Parathyroid adenoma (tissue), 2 donors: Measurements from ENCODE around the gene TK1.

Experiments used
- H2AFZ ChIP-seq: fragments of 300-600 bp; sonication (generic); one replicate; pipeline ENCODE4 v1.7.0; 2017; ENCODE audit warnings: antibody characterized with exemption, mild to moderate bottlenecking
- H3K27ac ChIP-seq: fragments of 300-600 bp; sonication (generic); one replicate; pipeline ENCODE4 v1.7.0; 2017
- H3K27me3 ChIP-seq: fragments of 300-600 bp; sonication (generic); one replicate; pipeline ENCODE4 v1.7.0; 2017; ENCODE audit warnings: low read length; ENCODE audit not compliant: control insufficient read depth, insufficient read depth
- H3K36me3 ChIP-seq: fragments of 300-600 bp; sonication (generic); one replicate; pipeline ENCODE4 v1.7.0; 2017; ENCODE audit warnings: low read length; ENCODE audit not compliant: control insufficient read depth, insufficient read depth
- H3K4me1 ChIP-seq: fragments of 300-600 bp; sonication (generic); one replicate; pipeline ENCODE4 v1.7.0; 2017; ENCODE audit warnings: control low read depth
- H3K4me2 ChIP-seq: fragments of 300-600 bp; sonication (generic); one replicate; pipeline ENCODE4 v1.7.0; 2017; ENCODE audit warnings: low read length
- H3K4me3 ChIP-seq: fragments of 300-600 bp; sonication (generic); one replicate; pipeline ENCODE4 v1.7.0; 2017; ENCODE audit warnings: low read depth, low read length
- H3K79me2 ChIP-seq: fragments of 300-600 bp; sonication (generic); one replicate; pipeline ENCODE4 v1.7.0; 2017; ENCODE audit warnings: control low read depth
- H3K9ac ChIP-seq: fragments of 300-600 bp; sonication (generic); one replicate; pipeline ENCODE4 v1.7.0; 2017; ENCODE audit warnings: mild to moderate bottlenecking
- H3K9me3 ChIP-seq: fragments of 300-600 bp; sonication (generic); one replicate; pipeline ENCODE4 v1.7.0; 2017; ENCODE audit warnings: low read length; ENCODE audit not compliant: control insufficient read depth
- TF ChIP-seq, protein P1 (sequence below): fragments of 300-600 bp; sonication (generic); IDR thresholded peaks from one replicate; pipeline ENCODE4 v1.7.0; 2017; ENCODE audit warnings: antibody characterized with exemption, mild to moderate bottlenecking
- donor health status: primary hyperparathyroidism.

The TK1 gene

DNA sequence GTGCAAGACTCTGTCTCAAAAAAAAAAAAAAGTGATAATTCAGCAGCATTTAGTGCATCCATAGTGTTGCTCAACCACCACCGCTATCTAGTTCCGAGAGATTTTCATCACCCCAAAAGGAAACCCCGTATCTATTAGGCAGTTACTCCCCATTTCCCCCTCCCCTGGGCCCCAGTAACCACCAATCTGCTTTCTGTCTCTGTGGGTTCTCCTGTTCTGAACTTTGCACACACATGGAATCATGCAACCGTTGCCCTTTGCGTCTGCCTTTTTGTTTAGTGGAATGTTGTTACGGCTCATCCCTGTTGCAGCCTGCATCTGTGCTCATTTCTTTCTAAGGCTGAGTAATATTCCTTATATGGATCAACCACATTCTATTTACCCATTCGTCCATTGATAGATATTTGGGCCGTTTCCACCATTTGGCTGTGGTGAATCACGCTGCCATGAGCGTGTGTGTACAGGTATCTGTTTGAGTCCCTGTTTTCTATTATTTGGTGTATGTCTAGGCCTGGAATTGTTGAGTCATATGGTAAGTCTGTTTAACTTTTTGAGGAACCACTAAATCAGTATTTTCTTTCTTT, 27.2 kb downstream of the TK1 start:
- Histone ChIP-seq H3K4me3 (no peak overlapping the region), H3K79me2 (no peaks in the 10 kb centered on the region), H2AFZ (no peak overlapping the region), H3K4me2 (no peak overlapping the region), H3K9me3 (no peaks in the 10 kb centered on the region), H3K36me3 (no peaks in the 10 kb centered on the region), H3K27me3 (no peaks in the 10 kb centered on the region), H3K4me1 (no peaks in the 10 kb centered on the region), H3K9ac (no peak overlapping the region), H3K27ac (no peak overlapping the region)
- TF ChIP-seq, protein P1, sequence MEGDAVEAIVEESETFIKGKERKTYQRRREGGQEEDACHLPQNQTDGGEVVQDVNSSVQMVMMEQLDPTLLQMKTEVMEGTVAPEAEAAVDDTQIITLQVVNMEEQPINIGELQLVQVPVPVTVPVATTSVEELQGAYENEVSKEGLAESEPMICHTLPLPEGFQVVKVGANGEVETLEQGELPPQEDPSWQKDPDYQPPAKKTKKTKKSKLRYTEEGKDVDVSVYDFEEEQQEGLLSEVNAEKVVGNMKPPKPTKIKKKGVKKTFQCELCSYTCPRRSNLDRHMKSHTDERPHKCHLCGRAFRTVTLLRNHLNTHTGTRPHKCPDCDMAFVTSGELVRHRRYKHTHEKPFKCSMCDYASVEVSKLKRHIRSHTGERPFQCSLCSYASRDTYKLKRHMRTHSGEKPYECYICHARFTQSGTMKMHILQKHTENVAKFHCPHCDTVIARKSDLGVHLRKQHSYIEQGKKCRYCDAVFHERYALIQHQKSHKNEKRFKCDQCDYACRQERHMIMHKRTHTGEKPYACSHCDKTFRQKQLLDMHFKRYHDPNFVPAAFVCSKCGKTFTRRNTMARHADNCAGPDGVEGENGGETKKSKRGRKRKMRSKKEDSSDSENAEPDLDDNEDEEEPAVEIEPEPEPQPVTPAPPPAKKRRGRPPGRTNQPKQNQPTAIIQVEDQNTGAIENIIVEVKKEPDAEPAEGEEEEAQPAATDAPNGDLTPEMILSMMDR: no peak

- H3K9ac ChIP-seq: no peak overlapping the region
- TF ChIP-seq, protein P1: no peak
- no peaks in the 10 kb centered on the region for H3K9me3 ChIP-seq
- H3K36me3 ChIP-seq: no peaks in the 10 kb centered on the region
- H3K4me3 ChIP-seq: no peak overlapping the region
- H3K27ac ChIP-seq: no peak overlapping the region
- H3K79me2 ChIP-seq: no peaks in the 10 kb centered on the region
- no peaks in the 10 kb centered on the region for H3K27me3 ChIP-seq
- H3K4me1 ChIP-seq: no peaks in the 10 kb centered on the region
- H3K4me2 ChIP-seq: no peak overlapping the region
- no peak overlapping the region for H2AFZ ChIP-seq
Observed at GRCh38 chr17:78154903-78155811, 31.7 kb downstream of the TK1 start.

DNA sequence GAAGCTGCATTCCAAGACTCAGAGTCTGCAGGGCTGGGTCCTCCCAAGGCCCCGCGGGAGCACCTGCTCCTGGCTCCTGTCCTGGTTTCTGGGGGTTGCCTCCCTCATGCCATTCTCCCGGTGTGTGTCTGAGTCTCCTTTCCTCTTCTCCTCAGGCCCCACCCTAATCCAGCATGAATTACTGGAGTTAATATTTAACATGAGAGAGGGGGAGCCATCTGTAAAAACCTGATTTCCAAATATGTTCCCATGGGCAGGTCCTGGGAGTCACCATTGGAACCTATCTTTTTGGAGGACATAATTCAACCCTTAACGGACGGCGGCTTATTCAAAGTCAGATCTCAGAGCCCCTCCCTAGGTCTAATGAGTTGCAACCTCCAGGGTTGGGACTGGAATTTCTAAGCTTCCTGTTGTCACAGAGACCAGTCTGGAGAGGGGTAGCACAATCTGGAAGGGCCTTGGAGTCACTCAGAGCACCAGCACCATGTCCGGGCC, 35.3 kb downstream of the TK1 start:
- no peak overlapping the region for H3K27ac ChIP-seq
- no peaks in the 10 kb centered on the region for H3K79me2 ChIP-seq
- H3K4me1 ChIP-seq: no peaks in the 10 kb centered on the region
- no peaks in the 10 kb centered on the region for H3K36me3 ChIP-seq
- no peak overlapping the region for H2AFZ ChIP-seq
- no peak overlapping the region for H3K9ac ChIP-seq
- TF ChIP-seq, protein P1: no peak
- no peaks in the 10 kb centered on the region for H3K27me3 ChIP-seq
- H3K4me3 ChIP-seq: no peak overlapping the region
- H3K9me3 ChIP-seq: no peaks in the 10 kb centered on the region
- no peak overlapping the region for H3K4me2 ChIP-seq

DNA sequence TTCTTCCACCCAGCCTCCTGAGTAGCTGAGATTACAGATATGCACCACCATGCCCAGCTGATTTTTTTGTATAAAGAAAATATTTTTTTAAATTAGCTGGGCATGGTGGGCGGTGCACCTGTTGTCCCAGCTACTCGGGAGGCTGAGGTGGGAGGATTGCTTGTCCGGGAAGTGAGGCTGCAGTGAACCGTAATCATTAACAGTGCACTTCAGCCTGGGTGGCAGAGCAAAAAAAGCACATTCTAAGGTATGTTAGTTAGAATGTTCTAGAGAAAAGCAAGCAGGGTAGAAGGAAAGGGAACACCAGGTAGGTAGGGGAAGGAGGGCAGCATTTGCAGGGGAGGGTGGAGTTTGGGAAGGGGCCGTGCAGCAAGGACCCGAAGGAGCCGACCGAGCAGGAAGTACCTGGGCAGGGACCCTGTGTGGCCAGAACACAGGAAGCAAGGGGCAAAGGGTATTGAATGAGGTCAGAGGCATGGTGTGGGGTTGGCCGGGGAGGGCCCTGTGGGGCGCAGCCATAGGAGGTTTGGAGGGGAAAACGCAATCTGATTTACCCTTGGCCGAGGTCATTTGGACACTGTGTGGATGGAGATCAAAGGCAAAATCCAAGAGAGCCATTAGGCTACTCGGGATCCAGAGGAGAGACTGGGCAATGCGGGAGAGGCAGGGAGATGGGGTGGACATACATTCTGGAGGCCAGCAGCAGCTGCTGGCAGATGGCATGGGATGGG, 38.4 kb downstream of the TK1 start:
- no peaks in the 10 kb centered on the region for H3K27me3 ChIP-seq
- no peaks in the 10 kb centered on the region for H3K79me2 ChIP-seq
- no peak overlapping the region for H3K4me3 ChIP-seq
- no peak overlapping the region for H3K9ac ChIP-seq
- H3K9me3 ChIP-seq: no peaks in the 10 kb centered on the region
- no peak overlapping the region for H3K4me2 ChIP-seq
- no peaks in the 10 kb centered on the region for H3K36me3 ChIP-seq
- no peaks in the 10 kb centered on the region for H3K4me1 ChIP-seq
- H3K27ac ChIP-seq: no peak overlapping the region
- H2AFZ ChIP-seq: no peak overlapping the region
- TF ChIP-seq, protein P1: no peak
